HG02588 (cell line): Measurements from ENCODE around the gene ADCY10.
"Not testable (repeated sequence)": the region's sequence is repeated elsewhere in the genome, so short reads cannot be mapped to it uniquely, and the experiment has no call there.

Experiments used
- ATAC-seq: cut with Tn5 transposase; IDR thresholded peaks from one replicate; pipeline ENCODE4 v1.9.1; 2021; ENCODE audit warnings: mild to moderate bottlenecking, moderate library complexity; ENCODE audit not compliant: unreplicated experiment

The ADCY10 gene

GRCh38 chr1:167882376-167882775 is 31.6 kb downstream of the ADCY10 start:
- no peak for ATAC-seq

GRCh38 chr1:167881786-167882185 is 32.1 kb downstream of the ADCY10 start:
- ATAC-seq, result no peak

DNA sequence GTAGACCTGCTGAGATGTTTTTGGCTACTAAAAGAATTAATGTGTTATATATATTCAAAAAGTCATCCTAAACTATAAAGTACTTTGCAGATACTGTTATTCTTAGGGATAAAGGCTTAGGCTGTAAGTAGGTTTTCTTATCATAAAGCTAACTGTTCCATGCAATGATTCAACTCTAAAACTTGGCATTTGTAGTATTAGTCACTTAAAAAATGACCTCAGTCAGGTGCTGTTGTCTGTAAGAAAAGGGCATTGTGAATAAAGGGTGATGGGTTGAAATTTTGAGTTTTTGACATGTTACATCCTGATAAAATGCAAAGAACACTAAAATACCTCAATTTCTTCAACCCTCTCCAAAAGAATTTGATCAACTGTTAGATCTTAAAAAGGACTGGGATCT is 32.9 kb downstream of the ADCY10 start:
- no peak for ATAC-seq

GRCh38 chr1:167880580-167881021 is 33.3 kb downstream of the ADCY10 start:
- no peak for ATAC-seq

DNA sequence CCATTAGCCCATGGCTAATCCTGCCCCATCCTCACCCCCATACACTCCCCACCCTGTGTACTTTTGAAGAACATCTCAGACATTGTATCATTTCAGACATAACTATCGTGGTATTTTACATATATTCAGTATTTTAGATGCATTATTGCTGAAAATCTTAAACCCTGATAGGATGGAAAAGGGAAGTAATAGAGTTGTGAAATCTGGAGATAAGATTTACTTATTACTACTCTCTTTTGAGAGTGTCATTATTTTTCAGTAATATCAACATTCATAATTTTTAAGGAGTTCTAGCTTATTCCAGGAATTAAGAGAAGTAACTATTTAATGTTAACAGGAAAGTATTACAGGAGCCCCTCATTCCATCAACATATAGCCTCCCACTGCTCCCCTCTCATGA is 34.4 kb downstream of the ADCY10 start:
- ATAC-seq, result no peak

GRCh38 chr1:167878372-167879160 is 35.4 kb downstream of the ADCY10 start:
- no peak for ATAC-seq

DNA sequence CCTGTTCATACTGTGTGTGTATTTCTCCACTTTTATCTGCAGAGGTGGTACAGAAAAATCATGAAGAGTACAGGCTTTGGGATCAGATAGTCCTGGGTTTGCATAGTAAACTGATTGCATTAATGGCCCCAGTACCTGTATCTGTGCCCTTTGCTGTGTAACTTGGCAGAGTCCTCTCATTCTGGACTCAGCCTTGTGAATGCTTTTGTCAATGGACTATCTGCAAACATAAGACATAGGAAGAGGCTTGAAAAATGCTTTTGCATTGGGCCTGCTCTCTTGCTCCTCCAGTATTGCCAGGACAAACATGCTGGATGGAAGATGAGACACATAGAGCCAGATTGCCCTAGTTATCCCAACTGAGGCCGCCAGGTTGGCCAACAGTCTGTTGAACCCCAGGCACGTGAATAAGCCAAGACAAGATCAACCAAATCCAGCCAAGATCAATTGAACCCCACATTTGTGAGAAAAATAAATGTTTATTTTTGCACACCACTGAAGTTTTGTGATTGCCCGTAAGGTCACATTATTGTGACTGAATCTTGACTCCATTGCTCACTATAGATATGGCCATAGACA is 37.2 kb downstream of the ADCY10 start:
- ATAC-seq, result no peak

DNA sequence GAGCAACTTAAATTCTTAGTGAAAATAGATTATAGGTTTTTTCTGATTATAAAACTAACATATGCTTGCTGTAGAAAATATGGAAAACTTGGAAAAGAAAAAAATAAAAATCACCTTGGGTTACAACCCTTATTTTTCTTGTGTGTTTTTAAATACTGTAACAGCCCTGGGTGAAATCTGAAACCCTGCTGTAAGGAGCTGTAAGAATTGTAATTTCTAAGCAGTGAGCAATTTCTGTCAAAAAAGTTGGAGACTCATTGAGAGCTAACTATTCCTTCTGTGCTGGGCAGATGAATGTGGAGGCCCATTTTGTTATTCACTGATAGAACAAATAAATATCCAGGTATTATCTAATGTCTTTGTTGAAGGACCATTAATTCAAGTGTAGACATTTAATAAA is 42.6 kb downstream of the ADCY10 start:
- ATAC-seq, result no peak

- not testable (repeated sequence) for ATAC-seq
Observed at GRCh38 chr1:167869157-167870001, 44.6 kb downstream of the ADCY10 start.

DNA sequence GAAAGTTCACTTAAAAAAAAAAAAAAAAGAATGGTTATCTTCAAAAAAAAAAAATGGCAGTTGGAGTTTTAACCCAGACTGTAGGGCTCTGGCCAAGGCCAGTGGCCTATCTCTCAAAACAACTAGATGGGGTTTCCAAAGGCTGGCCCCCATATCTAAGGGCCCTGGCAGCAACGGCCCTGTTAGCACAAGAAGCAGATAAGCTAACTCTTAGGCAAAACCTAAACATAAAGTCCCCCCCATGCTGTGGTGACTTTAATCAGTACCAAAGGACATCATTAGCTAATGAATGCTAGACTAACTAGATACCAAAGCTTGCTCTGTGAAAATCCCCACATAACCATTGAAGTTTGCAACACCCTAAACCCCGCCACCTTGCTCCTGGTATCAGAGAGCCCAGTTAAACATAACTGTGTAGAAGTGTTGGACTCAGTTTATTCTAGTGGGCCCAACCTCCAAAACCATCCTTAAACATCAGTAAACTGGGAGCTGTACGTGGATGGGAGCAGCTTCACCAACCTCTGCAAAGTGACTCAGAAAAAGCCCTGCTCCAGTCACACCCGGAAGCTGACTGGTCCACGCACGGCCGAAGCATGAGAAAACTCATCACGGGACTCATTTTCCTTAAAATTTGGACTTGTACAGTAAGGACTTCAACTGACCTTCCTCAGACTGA is 47.1 kb downstream of the ADCY10 start:
- not testable (repeated sequence) for ATAC-seq

GRCh38 chr1:167866326-167866725 is 47.6 kb downstream of the ADCY10 start:
- not testable (repeated sequence) for ATAC-seq

- ATAC-seq, result not testable (repeated sequence)
Observed at GRCh38 chr1:167865804-167866308, 48.1 kb downstream of the ADCY10 start.

DNA sequence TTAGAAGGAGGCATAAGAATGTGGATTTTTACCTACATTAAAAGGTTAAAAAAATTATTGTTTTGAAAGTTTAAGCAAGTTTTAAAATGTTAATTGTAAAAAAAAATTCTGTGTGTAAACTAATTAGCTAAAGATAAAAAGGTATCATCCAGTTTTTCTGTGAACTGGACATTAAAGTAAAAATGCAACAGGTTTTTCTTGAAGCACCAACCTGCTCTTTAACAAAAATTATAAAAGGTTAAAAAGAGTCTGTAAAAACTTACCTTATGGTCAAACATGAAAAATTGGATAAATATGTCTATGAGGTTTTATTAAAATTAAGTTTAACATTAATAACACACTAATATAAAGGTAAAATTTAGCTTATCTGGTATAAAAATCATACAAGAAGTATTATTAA is 48.7 kb downstream of the ADCY10 start:
- ATAC-seq, result not testable (repeated sequence)

DNA sequence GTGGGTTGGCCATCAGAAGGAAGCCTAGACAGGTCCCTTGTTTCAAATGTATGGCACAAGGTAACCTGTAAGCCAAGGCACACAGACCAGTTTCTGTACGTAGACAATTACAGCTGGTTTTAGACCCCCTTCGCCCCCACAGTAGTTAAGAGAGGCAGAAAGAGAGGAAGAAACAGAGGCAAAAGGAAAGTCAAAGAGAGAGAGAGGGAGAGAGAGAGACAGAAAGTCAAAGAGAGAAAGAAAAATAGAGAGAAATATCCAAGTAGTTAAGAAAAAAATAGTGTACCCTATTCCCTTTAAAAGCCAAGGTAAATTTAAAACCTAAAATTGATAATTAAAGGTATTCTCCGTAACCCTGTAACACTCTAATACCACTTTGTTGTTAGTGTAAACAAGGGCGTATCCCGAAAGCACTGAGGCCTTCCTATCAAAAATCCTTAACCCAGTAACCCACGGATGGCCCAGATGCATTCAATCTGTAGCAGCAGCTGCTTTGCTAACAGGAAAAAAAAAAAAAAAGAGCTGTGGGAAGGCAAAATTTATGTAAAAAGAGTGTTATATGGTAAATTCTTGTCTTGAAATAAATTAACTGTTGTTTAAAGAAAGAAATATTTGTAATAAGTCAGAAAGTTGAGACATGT is 49.4 kb downstream of the ADCY10 start:
- ATAC-seq, result no peak

DNA sequence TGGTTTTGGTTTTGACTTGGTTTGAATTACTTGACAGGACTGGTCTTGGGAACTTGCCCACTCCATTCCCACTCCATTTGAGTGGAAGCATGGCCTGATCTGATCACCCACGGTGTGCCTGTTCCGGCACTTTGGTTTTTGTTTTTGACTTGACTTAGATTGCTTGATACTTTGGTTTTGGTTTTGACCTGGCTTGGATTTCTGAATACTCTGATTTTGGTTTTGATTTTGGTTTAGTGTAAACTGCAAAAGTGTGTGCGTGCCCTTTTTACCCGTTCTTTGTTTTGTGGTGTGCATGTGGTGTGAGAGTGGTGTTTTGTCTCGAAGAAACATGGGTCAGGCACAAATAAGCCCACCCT is 50.0 kb downstream of the ADCY10 start:
- ATAC-seq, result no peak

DNA sequence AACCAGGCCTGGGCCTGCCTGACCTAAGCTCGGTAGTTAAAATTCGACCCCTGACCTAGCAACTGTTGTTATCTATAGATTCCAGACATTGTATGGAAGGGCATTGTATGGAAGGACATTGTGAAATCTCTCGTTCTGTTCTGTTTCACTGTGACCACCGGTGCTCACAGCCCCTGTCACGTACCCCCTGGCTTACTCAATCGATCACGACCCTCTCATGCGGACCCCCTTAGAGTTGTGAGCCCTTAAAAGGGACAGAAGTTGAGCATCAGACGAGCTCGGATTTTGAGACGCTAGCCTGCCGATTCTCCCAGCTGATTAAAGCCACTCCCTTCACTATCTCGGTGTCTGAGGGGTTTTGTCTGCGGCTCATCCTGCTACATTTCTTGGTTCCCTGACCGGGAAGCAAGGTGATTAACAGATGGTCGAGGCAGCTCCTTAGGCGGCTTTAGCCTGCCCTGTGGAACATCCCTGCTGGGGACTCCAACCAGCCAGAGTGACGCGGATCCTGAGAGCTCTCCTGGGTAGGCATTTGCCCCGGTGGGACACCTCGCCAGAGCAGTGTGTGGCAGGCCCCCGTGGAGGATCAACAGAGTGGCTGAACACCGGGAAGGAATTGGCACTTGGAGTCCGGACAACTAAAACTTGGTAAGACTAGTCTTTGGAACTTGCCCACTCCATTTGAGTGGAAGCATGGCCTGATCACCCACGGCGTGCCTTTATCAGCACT is 50.6 kb downstream of the ADCY10 start:
- not testable (repeated sequence) for ATAC-seq

- ATAC-seq, result no peak
Observed at GRCh38 chr1:167862432-167863076, 51.4 kb downstream of the ADCY10 start.

DNA sequence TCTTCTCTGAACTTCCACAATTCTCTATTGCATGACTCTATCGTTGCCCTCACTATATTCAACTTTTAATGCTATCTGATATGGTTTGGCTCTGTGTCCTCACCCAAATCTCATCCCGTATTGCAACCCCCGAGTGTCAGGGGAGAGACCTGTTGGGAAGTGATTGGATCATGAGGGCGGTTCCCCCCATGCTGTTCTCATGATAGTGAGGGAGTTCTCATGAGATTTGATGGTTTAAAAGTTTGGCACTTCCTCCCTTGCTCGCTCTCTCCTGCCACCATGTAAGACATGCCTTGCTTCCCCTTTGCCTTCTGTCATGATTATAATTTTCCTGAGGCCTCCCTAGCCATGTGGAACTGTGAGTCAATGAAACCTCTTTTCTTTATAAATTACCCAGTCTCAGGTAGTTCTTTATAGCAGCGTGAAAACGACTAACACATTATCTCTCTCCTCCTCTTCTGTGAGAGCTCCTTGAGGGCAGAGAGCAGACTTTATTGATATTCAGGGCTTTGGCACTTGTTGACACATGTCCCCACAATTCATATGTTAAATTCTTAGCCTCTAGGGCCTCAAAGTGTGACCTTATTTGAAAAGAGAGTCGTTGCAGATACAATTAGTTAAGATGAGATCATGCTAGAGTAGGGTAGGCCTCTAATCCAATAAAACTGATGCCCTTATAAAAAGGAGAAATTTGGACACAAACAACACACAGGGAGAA is 52.1 kb downstream of the ADCY10 start:
- ATAC-seq, result no peak
